ENCODE measurements around the gene PCED1A. TPM values are rescaled to one million over a fixed set of nuclear protein-coding genes. Genes with fewer than 3 reads are reported as not detected.

Gene PCED1A, protein sequence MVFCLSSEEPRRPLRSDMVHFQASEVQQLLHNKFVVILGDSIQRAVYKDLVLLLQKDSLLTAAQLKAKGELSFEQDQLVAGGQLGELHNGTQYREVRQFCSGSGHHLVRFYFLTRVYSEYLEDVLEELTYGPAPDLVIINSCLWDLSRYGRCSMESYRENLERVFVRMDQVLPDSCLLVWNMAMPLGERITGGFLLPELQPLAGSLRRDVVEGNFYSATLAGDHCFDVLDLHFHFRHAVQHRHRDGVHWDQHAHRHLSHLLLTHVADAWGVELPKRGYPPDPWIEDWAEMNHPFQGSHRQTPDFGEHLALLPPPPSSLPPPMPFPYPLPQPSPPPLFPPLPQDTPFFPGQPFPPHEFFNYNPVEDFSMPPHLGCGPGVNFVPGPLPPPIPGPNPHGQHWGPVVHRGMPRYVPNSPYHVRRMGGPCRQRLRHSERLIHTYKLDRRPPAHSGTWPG
- 16.9 to 28.7 TPM (median 26.2 TPM) in 5 replicates for total RNA-seq (2022; extraction: Qiagen RNA extraction)

DNA sequence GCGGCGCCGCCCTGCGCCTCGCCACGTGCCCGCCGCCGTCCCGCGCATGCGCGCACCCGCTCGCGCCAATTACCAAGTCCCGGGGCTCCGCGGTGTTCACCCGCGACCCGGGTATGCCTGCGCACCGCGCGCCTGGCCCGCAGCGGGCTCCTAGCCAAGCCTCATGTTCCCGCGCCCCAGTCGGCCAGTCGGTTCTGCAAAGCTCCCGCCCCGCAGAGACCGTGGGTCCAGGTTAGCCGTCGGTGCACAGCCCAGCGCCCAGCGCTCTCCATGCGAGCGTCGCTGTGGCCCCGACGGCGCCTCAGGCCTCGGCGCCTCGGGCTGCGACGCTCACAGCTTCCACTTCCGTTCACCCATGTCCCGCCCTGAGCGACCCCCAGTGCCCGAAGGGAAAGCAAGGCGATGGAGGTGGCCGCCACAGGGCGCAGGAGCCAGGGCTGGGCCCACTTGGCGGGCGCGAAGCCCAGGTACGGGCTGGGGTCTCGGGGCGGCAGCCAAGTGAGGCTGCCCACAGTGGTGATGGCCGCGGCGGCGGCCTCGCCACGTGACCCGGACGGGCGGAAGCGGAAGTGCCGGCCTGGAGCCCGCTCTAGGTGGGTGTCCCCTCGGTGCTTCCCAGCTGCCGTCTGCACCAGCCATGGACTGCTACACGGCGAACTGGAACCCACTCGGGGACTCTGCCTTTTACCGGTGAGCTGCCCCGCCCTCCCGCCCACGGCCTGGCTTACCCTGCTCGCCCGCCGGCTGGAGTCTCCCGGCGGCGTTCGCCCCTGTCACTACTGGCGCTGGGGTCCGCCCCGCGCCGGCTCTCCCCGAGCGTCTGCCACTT is at the start of gene PCED1A, which contains the start of gene VPS16:
Gene PCED1A (minus strand): TSS at position 518 of the 829 bp plus-strand sequence. CDS start 743 bp downstream, outside the sequence.
Gene VPS16 (plus strand): TSS at position 608 of the 829 bp plus-strand sequence. CDS start 30 bp downstream, at position 638.

DNA sequence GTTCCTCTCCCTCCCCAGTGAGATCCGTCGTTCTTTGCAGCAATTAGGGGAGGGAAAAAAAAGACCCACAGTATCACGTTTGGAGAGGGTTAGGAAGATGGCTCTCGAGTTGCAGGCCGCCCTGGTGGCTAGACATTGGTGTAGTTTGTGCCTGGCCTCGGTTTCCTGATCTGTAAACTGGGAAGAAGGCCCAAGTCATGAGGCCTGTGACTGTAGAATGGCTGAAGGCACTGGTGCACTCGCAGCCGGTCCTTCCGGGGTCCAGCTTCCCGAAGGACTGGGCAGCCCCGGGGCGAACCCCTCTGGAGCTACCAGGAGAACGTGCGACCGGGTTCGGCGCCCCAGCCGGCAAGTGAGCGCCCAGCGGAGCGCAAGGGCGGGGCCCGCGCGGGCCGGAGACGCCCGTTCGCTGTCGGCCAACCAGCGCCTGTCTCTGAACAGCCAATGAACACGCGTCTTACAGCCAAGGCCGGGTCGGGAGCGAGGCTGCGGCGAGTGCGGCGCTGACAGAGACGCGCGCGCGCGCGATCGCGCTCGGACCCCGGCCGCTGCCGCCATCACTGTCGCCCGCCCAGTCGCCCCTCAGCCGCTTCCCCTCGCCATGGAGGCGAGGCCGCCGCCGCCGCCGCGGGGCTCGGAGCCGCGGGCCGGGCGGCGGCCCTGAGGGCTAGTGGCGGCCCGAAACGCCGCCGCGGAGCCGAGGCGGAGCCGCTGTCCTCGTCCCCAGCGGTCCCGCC is 32.7 kb upstream of the PCED1A start, which contains the start of gene PTPRA:
Gene PTPRA (plus strand): TSS at position 472 of the 737 bp plus-strand sequence. CDS start 90,797 bp downstream, outside the sequence.

DNA sequence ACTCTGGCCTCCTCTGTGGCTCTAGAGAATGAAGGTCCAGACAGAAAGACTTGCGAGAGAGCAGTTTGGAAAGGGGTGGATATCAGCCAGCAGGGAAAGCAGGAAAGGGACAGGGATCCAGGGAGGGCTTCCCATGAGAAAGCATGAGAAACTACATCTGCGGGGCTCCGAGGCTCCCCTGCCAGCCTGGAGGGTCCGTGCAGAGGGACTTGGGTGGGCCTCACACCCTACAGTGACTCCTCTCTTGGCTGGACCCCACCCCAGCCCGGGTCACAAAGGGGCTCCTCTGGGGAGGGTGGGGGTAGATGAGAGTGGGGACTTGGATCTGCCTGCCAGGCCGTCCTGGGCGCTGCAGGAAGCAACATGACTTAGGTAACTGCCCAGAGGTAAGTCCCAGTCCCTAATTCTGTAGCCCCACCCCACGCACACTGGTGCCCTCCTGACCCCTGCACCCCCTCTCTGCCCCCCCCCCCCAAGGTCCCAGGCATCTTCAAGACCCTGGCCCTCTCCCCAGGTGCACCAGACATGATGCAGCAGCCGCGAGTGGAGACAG is 24.3 kb downstream of the PCED1A start, which contains the start of gene TMEM239:
Gene TMEM239 (plus strand): TSS at position 335 of the 553 bp plus-strand sequence. CDS start 191 bp downstream, at position 526.

DNA sequence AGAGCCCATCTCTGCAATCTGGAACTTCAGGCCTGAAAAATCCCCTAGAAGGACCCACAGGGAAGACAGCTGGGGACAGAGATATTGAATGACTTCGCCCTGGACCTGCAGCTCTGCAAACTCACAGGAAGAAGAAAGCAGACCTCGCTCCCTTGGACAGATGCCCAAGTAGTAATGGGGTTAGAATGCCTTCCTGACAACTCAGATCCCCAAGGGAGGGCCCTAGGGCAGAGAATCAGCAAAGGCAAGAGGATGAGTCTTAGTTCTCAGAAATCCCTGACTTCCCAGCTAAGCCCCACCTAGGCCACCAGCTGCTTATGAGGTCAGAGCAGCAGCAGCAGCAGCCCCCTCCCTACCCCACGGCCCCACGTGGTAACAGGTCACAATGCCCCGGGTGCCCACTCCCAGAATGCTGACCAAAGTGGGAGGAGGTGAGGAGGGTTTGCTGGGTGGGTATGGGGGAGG is 25.8 kb downstream of the PCED1A start, which contains the start of gene C20orf141:
Gene C20orf141 (plus strand): TSS at position 401 of the 465 bp plus-strand sequence. CDS start 198 bp downstream, outside the sequence.

DNA sequence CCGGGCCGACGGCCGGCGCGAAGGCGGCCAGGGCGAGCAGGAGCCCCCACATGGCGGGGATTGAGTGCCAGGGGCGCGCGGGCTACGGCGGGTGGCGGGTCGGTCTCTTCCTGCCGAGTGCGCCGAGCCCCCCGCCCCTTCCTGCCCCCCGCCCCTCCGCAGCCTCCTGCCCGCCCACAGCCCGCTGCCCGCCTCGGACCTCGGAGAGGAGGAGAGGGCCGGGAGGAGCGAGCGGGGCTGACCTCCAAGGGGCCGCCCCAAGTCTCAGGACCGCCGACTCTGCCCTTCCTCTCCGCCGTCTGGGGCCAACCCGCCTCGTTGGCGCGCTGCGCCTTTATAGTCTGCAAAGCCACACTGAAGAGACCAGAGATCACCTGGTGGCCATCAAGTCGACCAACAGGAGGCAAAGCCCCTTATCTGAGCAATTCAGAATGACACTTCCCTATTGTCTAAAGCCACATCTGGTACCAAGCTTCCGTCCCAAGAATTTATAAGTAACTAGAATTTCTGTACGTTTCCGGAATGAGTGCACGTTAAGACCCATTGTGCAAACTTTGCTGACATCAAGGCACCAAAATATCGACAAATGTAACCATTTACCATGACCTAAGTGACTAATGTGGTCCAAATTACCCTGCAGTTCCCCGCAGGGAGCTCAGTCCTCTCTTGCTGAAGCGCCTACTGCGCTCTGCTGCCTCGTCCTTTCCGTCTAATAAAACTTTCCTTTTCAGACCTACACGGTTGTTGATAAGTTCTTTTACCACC is 39.8 kb downstream of the PCED1A start, which contains the start of gene CPXM1:
Gene CPXM1 (minus strand): TSS at position 107 of the 765 bp plus-strand sequence. CDS start 55 bp downstream, at position 52.

Other genes with a start within 250 kb of the PCED1A start
- gene NOP56, start 188.0 kb downstream of the PCED1A start, total RNA-seq (2022; extraction: Qiagen RNA extraction) = 545 to 622 TPM (median 573 TPM) in 5 replicates
- gene IDH3B, start 176.4 kb downstream of the PCED1A start, total RNA-seq (2022; extraction: Qiagen RNA extraction) = 121 to 137 TPM (median 133 TPM) in 5 replicates
- 2.0 to 3.0 TPM (median 2.3 TPM) in 5 replicates for gene EBF4, start 147.9 kb downstream of the PCED1A start, total RNA-seq (2022; extraction: Qiagen RNA extraction)
- gene CPXM1, start 40.0 kb downstream of the PCED1A start, total RNA-seq (2022; extraction: Qiagen RNA extraction) = 0.04 TPM in 2 of 5 replicates, not detected in the others
- gene C20orf141, start 25.7 kb downstream of the PCED1A start, total RNA-seq (2022; extraction: Qiagen RNA extraction) = 0.33 to 0.43 TPM (median 0.39 TPM) in 3 of 5 replicates, not detected in the others
- not detected in 5 replicates for gene TMEM239, start 24.3 kb downstream of the PCED1A start, total RNA-seq (2022; extraction: Qiagen RNA extraction)
- 21.4 to 33.9 TPM (median 31.3 TPM) in 5 replicates for gene VPS16, start 90 bp upstream of the PCED1A start, total RNA-seq (2022; extraction: Qiagen RNA extraction)
- 35.3 to 46.4 TPM (median 43.6 TPM) in 5 replicates for gene PTPRA, start 32.8 kb upstream of the PCED1A start, total RNA-seq (2022; extraction: Qiagen RNA extraction)
- gene GNRH2, start 203.0 kb upstream of the PCED1A start, total RNA-seq (2022; extraction: Qiagen RNA extraction) = 0.25 to 0.26 TPM in 2 of 5 replicates, not detected in the others
- 114 to 149 TPM (median 143 TPM) in 5 replicates for gene MRPS26, start 205.4 kb upstream of the PCED1A start, total RNA-seq (2022; extraction: Qiagen RNA extraction)
- not detected in 5 replicates for gene OXT, start 231.0 kb upstream of the PCED1A start, total RNA-seq (2022; extraction: Qiagen RNA extraction)
- not detected in 5 replicates for gene AVP, start 244.1 kb upstream of the PCED1A start, total RNA-seq (2022; extraction: Qiagen RNA extraction)

All from A549 treated with dexamethasone at 1 μM for 4 hours (cell line).